HepG2 (cell line): ENCODE results near the gene COL10A1. TPM values are rescaled to one million over a fixed set of nuclear protein-coding genes. Genes with fewer than 3 reads are reported as not detected.

Source experiments
- ADNP ChIP-seq: sonication (generic); formaldehyde crosslinking; IDR thresholded peaks from 2 replicates; pipeline ENCODE4 v1.4.0; 2020; ENCODE audit warnings: missing genetic modification reagents
- CBFB ChIP-seq: sonication (generic); formaldehyde crosslinking; IDR thresholded peaks from 2 replicates; pipeline ENCODE4 v1.4.0; 2020; ENCODE audit warnings: missing genetic modification reagents
- HES4 ChIP-seq: sonication (generic); formaldehyde crosslinking; IDR thresholded peaks from 2 replicates; pipeline ENCODE4 v1.9.0; 2021; ENCODE audit warnings: mild to moderate bottlenecking, missing genetic modification reagents, borderline replicate concordance
- JARID2 ChIP-seq: sonication (generic); formaldehyde crosslinking; IDR thresholded peaks from 2 replicates; pipeline ENCODE4 v1.8.1; 2023; ENCODE audit warnings: missing genetic modification reagents, inconsistent platforms; ENCODE audit not compliant: insufficient replicate concordance
- KAT2B ChIP-seq: fragments of 150-350 bp; IDR thresholded peaks from 2 replicates; pipeline ENCODE4 v1.6.1; 2014; ENCODE audit warnings: low read depth, low read length, borderline replicate concordance
- KLF11 ChIP-seq: IDR thresholded peaks from 2 replicates; pipeline ENCODE4 v1.6.1; 2016; ENCODE audit warnings: missing compliant biosample characterization
- MYC ChIP-seq: sonication (generic); formaldehyde crosslinking; IDR thresholded peaks from 2 replicates; pipeline ENCODE4 v1.9.0; 2021; ENCODE audit warnings: missing genetic modification reagents, borderline replicate concordance
- NFE2 ChIP-seq: sonication (generic); formaldehyde crosslinking; IDR thresholded peaks from 2 replicates; pipeline ENCODE4 v1.4.0; 2020; ENCODE audit warnings: missing genetic modification reagents
- PHF8 ChIP-seq: sonication (generic); formaldehyde crosslinking; IDR thresholded peaks from 2 replicates; pipeline ENCODE4 v1.5.0; 2020; ENCODE audit warnings: missing genetic modification reagents
- RELA ChIP-seq: sonication (generic); formaldehyde crosslinking; IDR thresholded peaks from 2 replicates; pipeline ENCODE4 v1.4.0; 2020; ENCODE audit warnings: missing genetic modification reagents
- RNF2 ChIP-seq: fragments of 450-650 bp; conservative IDR thresholded peaks from 2 replicates; pipeline ENCODE4 v1.6.1; 2016; ENCODE audit warnings: low read depth
- RORA ChIP-seq: sonication (generic); formaldehyde crosslinking; IDR thresholded peaks from 2 replicates; pipeline ENCODE4 v1.5.0; 2020; ENCODE audit warnings: mild to moderate bottlenecking, missing genetic modification reagents, moderate library complexity
- RXRA ChIP-seq: sonication (generic); formaldehyde crosslinking; IDR thresholded peaks from 2 replicates; pipeline ENCODE4 v1.5.1; 2020; ENCODE audit warnings: missing genetic modification reagents
- SIN3B ChIP-seq: fragments of 150-350 bp; IDR thresholded peaks from 2 replicates; pipeline ENCODE4 v1.6.1; 2014; ENCODE audit warnings: low read length
- SMAD1 ChIP-seq: sonication (generic); formaldehyde crosslinking; IDR thresholded peaks from 2 replicates; pipeline ENCODE4 v1.4.0; 2020; ENCODE audit warnings: missing genetic modification reagents, low read depth, mild to moderate bottlenecking, borderline replicate concordance
- SOX5 ChIP-seq: IDR thresholded peaks from 2 replicates; pipeline ENCODE4 v1.6.1; 2016; ENCODE audit warnings: borderline replicate concordance
- ZBTB7B ChIP-seq: sonication (generic); formaldehyde crosslinking; IDR thresholded peaks from 2 replicates; pipeline ENCODE4 v1.4.0; 2020; ENCODE audit warnings: missing genetic modification reagents
- ZIK1 ChIP-seq: sonication (generic); formaldehyde crosslinking; IDR thresholded peaks from 2 replicates; pipeline ENCODE4 v1.5.0; 2020; ENCODE audit warnings: mild to moderate bottlenecking, low read depth, missing genetic modification reagents, borderline replicate concordance
- ZNF263 ChIP-seq: sonication (generic); formaldehyde crosslinking; IDR thresholded peaks from 2 replicates; pipeline ENCODE4 v1.4.0; 2020; ENCODE audit warnings: missing genetic modification reagents
- ZNF329 ChIP-seq: sonication (generic); formaldehyde crosslinking; IDR thresholded peaks from 2 replicates; pipeline ENCODE4 v1.9.0; 2021; ENCODE audit warnings: low read depth, mild to moderate bottlenecking, missing genetic modification reagents
- ZNF333 ChIP-seq: sonication (generic); formaldehyde crosslinking; IDR thresholded peaks from 2 replicates; pipeline ENCODE4 v1.4.0; 2020; ENCODE audit warnings: mild to moderate bottlenecking, missing genetic modification reagents, borderline replicate concordance
- ZNF34 ChIP-seq: sonication (generic); formaldehyde crosslinking; IDR thresholded peaks from 2 replicates; pipeline ENCODE4 v1.4.0; 2020; ENCODE audit warnings: mild to moderate bottlenecking, missing genetic modification reagents, borderline replicate concordance
- ZNF615 ChIP-seq: sonication (generic); formaldehyde crosslinking; IDR thresholded peaks from 2 replicates; pipeline ENCODE4 v1.5.0; 2020; ENCODE audit warnings: mild to moderate bottlenecking, missing genetic modification reagents, borderline replicate concordance
- ZNF75D ChIP-seq: sonication (generic); formaldehyde crosslinking; IDR thresholded peaks from 2 replicates; pipeline ENCODE4 v1.8.1; 2023; ENCODE audit warnings: missing genetic modification reagents, mild to moderate bottlenecking, borderline replicate concordance
- ZSCAN9 ChIP-seq: IDR thresholded peaks from 2 replicates; pipeline ENCODE4 v1.6.1; 2016; ENCODE audit warnings: borderline replicate concordance
- polyA plus RNA-seq, 8 experiments: library from polyadenylated mRNA; depleted of rRNA in 3 of 8; stranded (reverse) in 7 of 8; unstranded in 1 of 8; fragments of >200 nt; fragmentation: Illumina TruSeq in 4 of 8; extraction: Trizol in 4 of 8; gene quantifications; 2 replicates each; pipeline versions ENCODE4 v1.2.1 to v1.2.3, GENCODE V29; 2011 to 2016; ENCODE audit warnings: low read depth in 4 of 8, missing spikeins in 1 of 8, mixed read lengths in 1 of 8; ENCODE audit not compliant: insufficient read depth in 1 of 8
- total RNA-seq, 5 experiments: library from RNA; depleted of rRNA; stranded (reverse); fragments of >200 nt; fragmentation: Illumina TruSeq; extraction: Trizol; gene quantifications; 2 replicates each; pipeline ENCODE4 v1.2.3, GENCODE V29; 2016; ENCODE audit warnings: low read depth in 1 of 5
- TF ChIP-seq, protein P1 (sequence below), 2 experiments: fragments of 450-650 bp in 1 of 2; sonication (generic) in 1 of 2; formaldehyde crosslinking; IDR thresholded peaks; 2 replicates each; pipeline versions ENCODE4 v1.5.0 to v1.8.0; 2020 to 2022; ENCODE audit warnings: mild to moderate bottlenecking in 1 of 2, missing genetic modification reagents in 1 of 2
- TF ChIP-seq, protein P2 (sequence below): sonication (generic); formaldehyde crosslinking; IDR thresholded peaks from 2 replicates; pipeline ENCODE4 v1.5.0; 2020; ENCODE audit warnings: missing genetic modification reagents
- TF ChIP-seq, protein P3 (sequence below): sonication (generic); IDR thresholded peaks from 2 replicates; pipeline ENCODE4 v1.6.1; 2016; ENCODE audit warnings: low read depth, borderline replicate concordance

Gene COL10A1
- total and polyA plus RNA-seq, 2 of the 13 experiments (the other 11 are each of a cell fraction or from before 2014, with no cell fraction given) = 0.07 TPM; not detected in 1

DNA sequence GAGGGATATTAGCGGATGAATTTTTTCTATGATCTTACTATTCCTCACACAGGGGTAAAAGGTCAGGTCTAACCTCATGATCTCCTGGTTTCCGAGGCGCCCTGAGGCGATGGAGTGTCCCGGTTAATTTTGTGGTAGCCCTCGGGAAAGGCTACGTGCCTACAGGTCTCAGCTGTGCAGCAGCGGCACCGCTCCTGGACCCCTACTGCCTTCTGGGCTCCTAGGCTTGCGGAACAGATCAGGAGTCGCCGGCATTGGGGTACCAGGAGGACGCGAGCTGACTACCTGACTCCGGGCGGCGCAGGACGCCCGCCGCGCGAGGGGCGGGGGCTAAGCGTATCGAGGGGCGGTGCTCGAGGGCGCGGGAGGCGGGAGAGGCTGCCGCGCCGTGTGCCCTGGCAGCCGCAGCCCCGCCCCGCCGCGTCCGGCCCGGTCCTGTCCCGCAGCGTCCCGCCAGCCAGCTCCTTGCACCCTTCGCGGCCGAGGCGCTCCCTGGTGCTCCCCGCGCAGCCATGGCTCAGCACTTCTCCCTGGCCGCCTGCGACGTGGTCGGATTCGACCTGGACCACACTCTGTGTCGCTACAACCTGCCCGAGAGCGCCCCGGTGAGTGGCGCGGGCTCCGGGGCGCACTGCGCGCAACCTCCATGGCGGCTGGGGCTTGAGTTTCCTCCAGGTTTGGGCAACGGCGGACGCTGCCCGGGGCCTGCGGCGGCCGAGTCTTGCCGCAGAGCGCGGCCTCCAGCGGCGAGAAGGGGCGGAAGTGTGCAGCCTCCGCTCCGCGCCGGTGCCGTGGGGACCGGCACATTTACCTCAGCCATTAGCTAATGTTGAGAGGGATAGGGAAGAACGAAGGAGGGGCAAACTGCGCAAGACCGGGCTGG lies 25.3 kb downstream of the COL10A1 start, which contains the start of gene NT5DC1 (continued):
- TF ChIP-seq RXRA (CRISPR knock-in tag) = peak; percentile 65; the same call in 1 of the 2 replicates
- 0 out of 2 replicates have a peak, but pooled peaks have one; percentile 8 for TF ChIP-seq NFE2
- 0 out of 2 replicates have a peak, but pooled peaks have one; percentile 55 for TF ChIP-seq ZBTB7B (CRISPR knock-in tag)
- TF ChIP-seq SMAD1 = peak; percentile 99; the same call in 1 of the 2 replicates
- no peak; the same call in 1 of the 2 replicates for TF ChIP-seq ZNF615
- peak; percentile 42; the same call in 1 of the 2 replicates for TF ChIP-seq SOX5 (CRISPR knock-in tag)
- TF ChIP-seq KAT2B = no peak
- TF ChIP-seq ZNF263 = peak; percentile 99
- TF ChIP-seq, protein P1, sequence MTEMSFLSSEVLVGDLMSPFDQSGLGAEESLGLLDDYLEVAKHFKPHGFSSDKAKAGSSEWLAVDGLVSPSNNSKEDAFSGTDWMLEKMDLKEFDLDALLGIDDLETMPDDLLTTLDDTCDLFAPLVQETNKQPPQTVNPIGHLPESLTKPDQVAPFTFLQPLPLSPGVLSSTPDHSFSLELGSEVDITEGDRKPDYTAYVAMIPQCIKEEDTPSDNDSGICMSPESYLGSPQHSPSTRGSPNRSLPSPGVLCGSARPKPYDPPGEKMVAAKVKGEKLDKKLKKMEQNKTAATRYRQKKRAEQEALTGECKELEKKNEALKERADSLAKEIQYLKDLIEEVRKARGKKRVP (CRISPR knock-in tag; IDR thresholded peaks at IDR 0.05) = peak in 1 of 2 experiments; percentile 75; a peak in 2 of 4 replicates
- TF ChIP-seq ZNF75D (CRISPR knock-in tag) = no peak
- no peak for TF ChIP-seq RORA (CRISPR knock-in tag)
- TF ChIP-seq PHF8 (CRISPR knock-in tag) = peak; percentile 99
- peak; percentile 77; the same call in 1 of the 2 replicates for TF ChIP-seq ZNF329 (CRISPR knock-in tag)
- TF ChIP-seq CBFB (CRISPR knock-in tag) = peak; percentile 94; the same call in 1 of the 2 replicates
- TF ChIP-seq JARID2 (CRISPR knock-in tag) = no peak
- peak; percentile 81; the same call in 1 of the 2 replicates for TF ChIP-seq ZSCAN9 (CRISPR knock-in tag)
- TF ChIP-seq MYC (CRISPR knock-in tag) = peak; percentile 93
- peak; percentile 82; the same call in 1 of the 2 replicates for TF ChIP-seq ADNP
- TF ChIP-seq KLF11 (CRISPR knock-in tag) = peak; percentile 30; the same call in 1 of the 2 replicates
- TF ChIP-seq ZNF34 (CRISPR knock-in tag) = peak; percentile 96
- TF ChIP-seq RELA (CRISPR knock-in tag) = no peak
- peak; percentile 58; the same call in 1 of the 2 replicates for TF ChIP-seq RNF2
- TF ChIP-seq HES4 = peak; percentile 97
- TF ChIP-seq SIN3B = no peak
- TF ChIP-seq ZNF333 = peak; percentile 96; the same call in 1 of the 2 replicates
- peak; percentile 95 for TF ChIP-seq ZIK1
- TF ChIP-seq, protein P2, sequence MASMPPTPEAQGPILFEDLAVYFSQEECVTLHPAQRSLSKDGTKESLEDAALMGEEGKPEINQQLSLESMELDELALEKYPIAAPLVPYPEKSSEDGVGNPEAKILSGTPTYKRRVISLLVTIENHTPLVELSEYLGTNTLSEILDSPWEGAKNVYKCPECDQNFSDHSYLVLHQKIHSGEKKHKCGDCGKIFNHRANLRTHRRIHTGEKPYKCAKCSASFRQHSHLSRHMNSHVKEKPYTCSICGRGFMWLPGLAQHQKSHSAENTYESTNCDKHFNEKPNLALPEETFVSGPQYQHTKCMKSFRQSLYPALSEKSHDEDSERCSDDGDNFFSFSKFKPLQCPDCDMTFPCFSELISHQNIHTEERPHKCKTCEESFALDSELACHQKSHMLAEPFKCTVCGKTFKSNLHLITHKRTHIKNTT (CRISPR knock-in tag) = no peak
- TF ChIP-seq, protein P3, sequence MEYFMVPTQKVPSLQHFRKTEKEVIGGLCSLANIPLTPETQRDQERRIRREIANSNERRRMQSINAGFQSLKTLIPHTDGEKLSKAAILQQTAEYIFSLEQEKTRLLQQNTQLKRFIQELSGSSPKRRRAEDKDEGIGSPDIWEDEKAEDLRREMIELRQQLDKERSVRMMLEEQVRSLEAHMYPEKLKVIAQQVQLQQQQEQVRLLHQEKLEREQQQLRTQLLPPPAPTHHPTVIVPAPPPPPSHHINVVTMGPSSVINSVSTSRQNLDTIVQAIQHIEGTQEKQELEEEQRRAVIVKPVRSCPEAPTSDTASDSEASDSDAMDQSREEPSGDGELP = no peak
